ENCODE results near the gene JMJD4. TPM values are rescaled to one million over a fixed set of nuclear protein-coding genes. Genes with fewer than 3 reads are reported as not detected.

The JMJD4 gene
- total and polyA plus RNA-seq, 2 of the 4 experiments (the other 2 are of a cell fraction) = 24.6 to 28.5 TPM

GRCh38 chr1:227782226-227782625 is 47.1 kb upstream of the JMJD4 start:
- Histone ChIP-seq H3K27ac (ENCODE audit: insufficient read depth, low read length) (no peak overlapping the region), H2BK20ac (ENCODE audit: low read depth, low read length) (no peak overlapping the region), H3K79me1 (ENCODE audit: low read depth in 1 of 2, low read length in 2 of 2) (peaks cover 0 to 3% of the 10 kb centered on the region in 2 experiments; a peak in 1 of 4 replicates), H2BK5ac (ENCODE audit: low read depth, low read length, poor library complexity, severe bottlenecking) (no peak overlapping the region), H3K36me3 (ENCODE audit: control insufficient read depth, insufficient read depth, low read length) (peaks cover 11% of the 10 kb centered on the region), H4K20me1 (ENCODE audit: insufficient read depth, low read length) (no peaks in the 10 kb centered on the region), H3K4me1 (ENCODE audit: control insufficient read depth, insufficient read depth, low read length) (peaks cover 8% of the 10 kb centered on the region), H3K56ac (ENCODE audit: extremely low read depth, insufficient read depth, low read length) (no peak overlapping the region), H3K23ac (ENCODE audit: low read depth, low read length) (no peak overlapping the region), H4K91ac (ENCODE audit: insufficient read depth, low read depth, low read length) (no peak overlapping the region), H3K18ac (ENCODE audit: low read depth, low read length) (no peak overlapping the region), H3K4me2 (ENCODE audit: low read depth, low read length) (no peak overlapping the region), H3K9ac (ENCODE audit: low read depth, low read length) (no peak overlapping the region), H2AFZ (replicated peaks; ENCODE audit: low read length, poor library complexity) (no peak overlapping the region), H2AK5ac (ENCODE audit: low read depth, low read length) (no peak overlapping the region), H3K4ac (ENCODE audit: low read depth, low read length) (no peak overlapping the region), H3K14ac (replicated peaks; ENCODE audit: low read depth, low read length) (no peak overlapping the region), H3K9me1 (ENCODE audit: insufficient read depth, low read length) (peaks cover 15% of the 10 kb centered on the region), H2BK120ac (ENCODE audit: low read depth, low read length) (no peak overlapping the region), H3K27me3 (ENCODE audit: control insufficient read depth, insufficient read depth, low read length) (no peaks in the 10 kb centered on the region), H4K5ac (ENCODE audit: low read depth, low read length) (no peak overlapping the region), H2BK15ac (ENCODE audit: low read depth, low read length) (no peak overlapping the region), H4K8ac (ENCODE audit: low read depth in 2 of 2, low read length in 2 of 2) (no peak overlapping the region), H3K4me3 (ENCODE audit: insufficient read depth, low read depth, low read length) (no peak overlapping the region), H3K9me3 (ENCODE audit: control insufficient read depth, insufficient read depth, low read length) (no peaks in the 10 kb centered on the region), H2AK9ac (replicated peaks; ENCODE audit: low read depth, low read length, poor library complexity) (no peak overlapping the region)
- POLR2A ChIA-PET (ENCODE audit: unreplicated experiment) = no interaction called here
- in situ Hi-C loops (cut with MboI; ENCODE audit: low sequenced_read_pairs) = no loop called here
- CTCF ChIA-PET = no interaction called here
- no CpG with 5 or more reads among the region's 4 CpGs for WGBS, 2 experiments (ENCODE audit: extremely low coverage in 2 of 2, insufficient read length in 1 of 2)
- no peak for ATAC-seq (ENCODE audit: low read depth)
- no peak for DNase-seq
- dilution Hi-C loops (cut with HindIII; ENCODE audit: low sequenced_read_pairs, unreplicated experiment) = no loop called here
- no peak for TF ChIP-seq CEBPB (IDR thresholded peaks at IDR 0.05; ENCODE audit: low read depth, low read length)
- TF ChIP-seq RCOR1 (IDR thresholded peaks at IDR 0.05; ENCODE audit: insufficient replicate concordance, low read length) = no peak
- no peak for TF ChIP-seq ELK1 (IDR thresholded peaks at IDR 0.05; ENCODE audit: borderline replicate concordance, low read depth, low read length)
- TF ChIP-seq FOS (IDR thresholded peaks at IDR 0.05; ENCODE audit: low read depth, low read length) = no peak
- TF ChIP-seq RAD21 (IDR thresholded peaks at IDR 0.05; ENCODE audit: low read length) = no peak
- no peak for TF ChIP-seq RFX5 (IDR thresholded peaks at IDR 0.05; ENCODE audit: low read depth, low read length)
- TF ChIP-seq POLR2A (IDR thresholded peaks at IDR 0.05; ENCODE audit: low read depth, low read length) = no peak
- no peak for TF ChIP-seq CTCF (conservative IDR thresholded peaks at IDR 0.05; ENCODE audit: low read depth, low read length)
- TF ChIP-seq USF2 (IDR thresholded peaks at IDR 0.05; ENCODE audit: low read depth, low read length) = no peak
- TF ChIP-seq BHLHE40 (IDR thresholded peaks at IDR 0.05; ENCODE audit: low read depth, low read length) = no peak
- TF ChIP-seq MAFK (IDR thresholded peaks at IDR 0.05; ENCODE audit: low read depth, low read length) = no peak
- no peak for TF ChIP-seq CHD1 (IDR thresholded peaks at IDR 0.05; ENCODE audit: low read depth, low read length)
- TF ChIP-seq MXI1 (IDR thresholded peaks at IDR 0.05; ENCODE audit: borderline replicate concordance, low read depth, low read length) = no peak
- BruUV-seq (replicated peaks) = no TSS peak
- intact Hi-C loops (cut with micrococcal nuclease) = no loop called here
